Vagina (tissue), 2 donors: Measurements from ENCODE around the gene ATP7A. TPM values are rescaled to one million over a fixed set of nuclear protein-coding genes. Genes with fewer than 3 reads are reported as not detected.
"Not testable (repeated sequence)": the region's sequence is repeated elsewhere in the genome, so short reads cannot be mapped to it uniquely, and the experiment has no call there.

Experiments
- DNase-seq, 2 donors: peaks; one replicate each; pipeline ENCODE4 v3.0.0-alpha.2; 2017; ENCODE audit errors: extremely low spot score in 2 of 2
- H3K27ac ChIP-seq: fragments of 200-600 bp; sonication (generic); one replicate; pipeline ENCODE4 v1.5.1; 2019
- H3K27me3 ChIP-seq: fragments of 200-600 bp; sonication (generic); one replicate; pipeline ENCODE4 v1.5.1; 2019
- H3K36me3 ChIP-seq, 2 donors: fragments of 200-600 bp; sonication (generic); one replicate each; pipeline ENCODE4 v1.5.1; 2017 to 2019
- H3K4me1 ChIP-seq: fragments of 200-600 bp; sonication (generic); one replicate; pipeline ENCODE4 v1.5.1; 2019
- H3K4me3 ChIP-seq, 2 donors: fragments of 200-600 bp; sonication (generic); 1 replicate in 1 of 2; 2 replicates in 1 of 2; pipeline ENCODE4 v1.5.1; 2016 to 2019
- H3K9me3 ChIP-seq: fragments of 200-600 bp; sonication (generic); one replicate; pipeline ENCODE4 v1.5.1; 2019
- CTCF ChIP-seq, 3 experiments: fragments of 450-650 bp in 2 of 3; fragments of 200-600 bp in 1 of 3; sonication (generic) in 1 of 3; IDR thresholded peaks; one replicate each; pipeline ENCODE4 v1.5.1; 2017 to 2019; ENCODE audit warnings: antibody characterized with exemption in 3 of 3, mild to moderate bottlenecking in 2 of 3, moderate library complexity in 2 of 3
- POLR2A ChIP-seq, 2 donors: fragments of 450-650 bp; IDR thresholded peaks; one replicate each; pipeline ENCODE4 v1.6.1; 2017; ENCODE audit warnings: antibody characterized with exemption in 2 of 2, mild to moderate bottlenecking in 2 of 2, moderate library complexity in 2 of 2
- POLR2AphosphoS5 ChIP-seq, 2 donors: sonication (generic); formaldehyde crosslinking; IDR thresholded peaks; one replicate each; pipeline ENCODE4 v1.9.0; 2017; ENCODE audit warnings: antibody characterized with exemption in 2 of 2, mild to moderate bottlenecking in 2 of 2, low read depth in 1 of 2; ENCODE audit not compliant: insufficient read depth in 1 of 2
- intact Hi-C: fragments of 100-400 bp; cut with DNase I; formaldehyde crosslinking; loops from one replicate; pipeline ENCODE4 v1.15.1; 2023
- total RNA-seq: library from RNA; depleted of rRNA; stranded (reverse); fragments of >200 nt; gene quantifications from one replicate; pipeline ENCODE4 v1.2.3, GENCODE V29; 2016

Gene ATP7A
- total RNA-seq, 1 donor from 2014 or later: 8.1 TPM

DNA sequence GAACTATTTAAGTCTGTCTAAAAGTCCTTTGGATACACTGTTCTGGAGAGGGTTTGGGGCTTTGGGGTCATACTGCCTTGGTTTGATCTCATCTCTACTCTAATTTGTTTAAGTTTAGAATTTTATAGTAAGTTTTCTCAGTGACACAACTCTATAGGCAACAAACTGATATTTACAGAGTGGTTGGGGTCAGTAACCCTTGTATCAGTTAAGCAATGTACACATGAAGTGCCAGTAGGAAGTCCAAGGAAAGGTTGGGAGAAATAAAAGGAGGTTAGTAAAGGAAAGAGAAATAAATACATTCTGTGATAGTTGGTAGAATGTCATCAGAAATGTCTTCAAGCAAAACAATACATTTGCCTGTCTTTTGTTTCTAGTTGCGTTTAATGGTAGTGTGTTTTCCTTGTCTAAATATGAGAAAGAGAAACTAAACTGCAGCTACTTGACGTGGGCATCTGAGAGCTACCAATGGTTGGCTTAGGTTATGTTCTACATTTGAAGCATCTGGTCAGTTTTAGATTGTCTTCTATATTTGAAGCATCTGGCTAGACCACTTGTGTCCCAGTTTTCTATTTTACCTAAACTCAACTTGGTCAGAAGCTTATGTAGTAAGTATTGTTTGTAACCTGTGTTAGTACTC, 6.9 kb downstream of the ATP7A start:
- Histone ChIP-seq H3K27me3 (no peaks in the 10 kb centered on the region), H3K4me3 (no peak overlapping the region), H3K27ac (no peak overlapping the region), H3K36me3 (no peaks in the 10 kb centered on the region), H3K4me1 (peaks cover 7% of the 10 kb centered on the region), H3K9me3 (no peaks in the 10 kb centered on the region)
- intact Hi-C loops: no loop called here
- TF ChIP-seq CTCF (IDR thresholded peaks at IDR 0.05): no peak
- TF ChIP-seq POLR2AphosphoS5 (IDR thresholded peaks at IDR 0.05; ENCODE audit: insufficient read depth in 1 of 2, low read depth in 1 of 2): no peak
- no peak for TF ChIP-seq POLR2A (IDR thresholded peaks at IDR 0.05)
- DNase-seq: no peak

DNA sequence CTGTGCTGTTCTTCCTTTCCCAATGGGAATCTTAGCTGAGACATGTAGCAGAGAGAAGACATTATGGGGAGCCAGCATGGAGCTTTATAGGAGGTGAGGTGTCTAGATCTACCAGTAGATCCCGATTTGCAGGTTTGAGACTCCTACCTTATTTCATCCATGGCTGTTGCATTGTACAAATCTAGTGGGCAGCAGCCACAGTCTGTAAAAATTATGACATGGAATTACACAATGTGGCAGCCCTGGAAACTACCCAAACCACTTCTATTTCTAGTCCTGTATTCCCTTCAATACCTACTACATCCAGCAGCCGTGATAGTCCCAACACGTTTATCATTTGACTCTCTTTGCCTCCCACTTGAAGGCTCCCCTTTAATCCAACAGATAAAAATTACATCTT, 8.1 kb downstream of the ATP7A start:
- H3K9me3 ChIP-seq: no peaks in the 10 kb centered on the region
- no peak overlapping the region for H3K4me3 ChIP-seq
- no peak for DNase-seq
- H3K4me1 ChIP-seq: no peaks in the 10 kb centered on the region
- H3K36me3 ChIP-seq: no peaks in the 10 kb centered on the region
- no peaks in the 10 kb centered on the region for H3K27me3 ChIP-seq
- H3K27ac ChIP-seq: no peak overlapping the region
- intact Hi-C loops: no loop called here
- TF ChIP-seq POLR2AphosphoS5 (IDR thresholded peaks at IDR 0.05; ENCODE audit: insufficient read depth in 1 of 2, low read depth in 1 of 2) (no peak), POLR2A (IDR thresholded peaks at IDR 0.05) (no peak), CTCF (IDR thresholded peaks at IDR 0.05) (no peak)

DNA sequence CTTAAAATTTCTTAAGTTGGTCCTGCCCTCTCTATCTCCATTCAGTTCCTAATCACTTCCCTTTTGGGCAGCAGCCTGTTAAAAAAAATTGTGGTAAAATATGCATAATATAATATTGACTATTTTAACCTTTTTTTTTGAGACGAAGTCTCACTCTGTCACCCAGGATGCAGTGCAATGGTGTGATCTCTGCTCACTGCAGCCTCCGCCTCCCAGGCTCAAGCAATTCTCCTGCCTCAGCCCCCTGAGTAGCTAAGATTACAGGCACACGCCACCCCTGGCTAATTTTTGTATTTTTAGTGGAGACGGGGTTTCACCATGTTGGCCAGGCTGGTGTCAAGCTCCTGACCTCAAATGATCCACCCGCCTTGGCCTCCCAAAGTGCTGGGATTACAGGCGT, 8.9 kb downstream of the ATP7A start:
- H3K4me1 ChIP-seq, intact Hi-C loops, H3K9me3 ChIP-seq, H3K27ac ChIP-seq, DNase-seq, H3K4me3 ChIP-seq, H3K27me3 ChIP-seq, H3K36me3 ChIP-seq: not testable (repeated sequence)

- H3K36me3 ChIP-seq: no peaks in the 10 kb centered on the region
- no peaks in the 10 kb centered on the region for H3K27me3 ChIP-seq
- no peak overlapping the region for H3K27ac ChIP-seq
- no peaks in the 10 kb centered on the region for H3K4me1 ChIP-seq
- no peaks in the 10 kb centered on the region for H3K9me3 ChIP-seq
- H3K4me3 ChIP-seq: no peak overlapping the region
- intact Hi-C loops: no loop called here
- DNase-seq: no peak
- TF ChIP-seq CTCF (IDR thresholded peaks at IDR 0.05) (no peak), POLR2A (IDR thresholded peaks at IDR 0.05) (no peak), POLR2AphosphoS5 (IDR thresholded peaks at IDR 0.05; ENCODE audit: insufficient read depth in 1 of 2, low read depth in 1 of 2) (no peak)
Measured at GRCh38 chrX:77922787-77923186, 12.3 kb downstream of the ATP7A start.

- Histone ChIP-seq H3K27me3 (no peaks in the 10 kb centered on the region), H3K9me3 (no peaks in the 10 kb centered on the region), H3K4me1 (no peaks in the 10 kb centered on the region), H3K27ac (no peak overlapping the region), H3K4me3 (no peak overlapping the region), H3K36me3 (no peaks in the 10 kb centered on the region)
- TF ChIP-seq POLR2AphosphoS5 (IDR thresholded peaks at IDR 0.05; ENCODE audit: insufficient read depth in 1 of 2, low read depth in 1 of 2) (no peak), CTCF (IDR thresholded peaks at IDR 0.05) (no peak), POLR2A (IDR thresholded peaks at IDR 0.05) (no peak)
- intact Hi-C loops: no loop called here
- DNase-seq: no peak
Measured at GRCh38 chrX:77924320-77924859, 13.9 kb downstream of the ATP7A start.
